HG02623 (cell line): ENCODE data around the gene NALF2.

Experiments
- ATAC-seq: cut with Tn5 transposase; IDR thresholded peaks from one replicate; pipeline ENCODE4 v1.9.1; 2021; ENCODE audit warnings: moderate library complexity; ENCODE audit not compliant: unreplicated experiment

NALF2 gene

GRCh38 chrX:69524781-69525363 is 20.7 kb downstream of the NALF2 start:
- ATAC-seq = no peak

GRCh38 chrX:69530306-69530705 is 26.2 kb downstream of the NALF2 start:
- ATAC-seq = no peak

GRCh38 chrX:69531031-69531755 is 27.1 kb downstream of the NALF2 start:
- ATAC-seq = no peak

GRCh38 chrX:69535661-69536060 is 31.5 kb downstream of the NALF2 start:
- ATAC-seq = no peak

- peak; percentile 91 for ATAC-seq
Observed at GRCh38 chrX:69538321-69538876, 34.3 kb downstream of the NALF2 start.

GRCh38 chrX:69539437-69539836 is 35.3 kb downstream of the NALF2 start:
- ATAC-seq = no peak

GRCh38 chrX:69541956-69542355 is 37.8 kb downstream of the NALF2 start:
- ATAC-seq = no peak

GRCh38 chrX:69543572-69543971 is 39.4 kb downstream of the NALF2 start:
- no peak for ATAC-seq

- no peak for ATAC-seq
Observed at GRCh38 chrX:69546417-69546816, 42.3 kb downstream of the NALF2 start.

GRCh38 chrX:69546978-69547377 is 42.9 kb downstream of the NALF2 start:
- ATAC-seq = no peak

- ATAC-seq = no peak
Observed at GRCh38 chrX:69551421-69552009, 47.4 kb downstream of the NALF2 start.

- no peak for ATAC-seq
Observed at GRCh38 chrX:69552512-69552911, 48.4 kb downstream of the NALF2 start.
